ENCODE measurements around the gene USF3. TPM values are rescaled to one million over a fixed set of nuclear protein-coding genes. Genes with fewer than 3 reads are reported as not detected.

Gene USF3
- polyA plus RNA-seq, 1 donor: 14.5 TPM

DNA sequence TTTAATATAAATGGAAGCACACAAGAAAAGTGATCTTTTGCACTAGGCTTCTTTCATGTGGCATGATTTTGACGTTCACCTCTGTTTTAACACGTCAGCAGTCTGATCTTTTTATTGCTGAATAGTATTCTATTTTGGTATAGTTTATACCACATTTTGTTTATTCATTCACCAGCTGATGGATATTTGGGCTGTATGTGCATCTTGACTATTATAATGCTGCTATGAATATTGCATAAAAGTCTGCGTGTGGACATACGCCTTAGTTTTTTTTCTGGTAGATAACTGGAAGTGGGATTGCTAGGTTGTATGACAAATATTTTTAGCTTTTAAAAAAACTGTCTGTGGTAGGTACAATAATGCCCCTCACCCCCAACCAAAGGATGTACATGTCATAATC is 35.3 kb upstream of the USF3 start:
- no peaks in the 10 kb centered on the region for H3K9me3 ChIP-seq (ENCODE audit: control insufficient read depth, low read depth, low read length)
- WGBS (ENCODE audit: insufficient coverage, low lambda C conversion rate): 100% methylated on average over 2 of the region's 4 CpGs
- no peak for DNase-seq
- no peaks in the 10 kb centered on the region for H3K4me1 ChIP-seq (ENCODE audit: control insufficient read depth, insufficient read depth, low read length)
- no peak overlapping the region for H3K27ac ChIP-seq (ENCODE audit: low read length)
- H3K36me3 ChIP-seq (ENCODE audit: control insufficient read depth, insufficient read depth, low read length): peaks cover 6% of the 10 kb centered on the region
- H3K4me3 ChIP-seq (ENCODE audit: low read length): no peak overlapping the region
- H3K27me3 ChIP-seq (ENCODE audit: control insufficient read depth, insufficient read depth, low read length): no peaks in the 10 kb centered on the region

DNA sequence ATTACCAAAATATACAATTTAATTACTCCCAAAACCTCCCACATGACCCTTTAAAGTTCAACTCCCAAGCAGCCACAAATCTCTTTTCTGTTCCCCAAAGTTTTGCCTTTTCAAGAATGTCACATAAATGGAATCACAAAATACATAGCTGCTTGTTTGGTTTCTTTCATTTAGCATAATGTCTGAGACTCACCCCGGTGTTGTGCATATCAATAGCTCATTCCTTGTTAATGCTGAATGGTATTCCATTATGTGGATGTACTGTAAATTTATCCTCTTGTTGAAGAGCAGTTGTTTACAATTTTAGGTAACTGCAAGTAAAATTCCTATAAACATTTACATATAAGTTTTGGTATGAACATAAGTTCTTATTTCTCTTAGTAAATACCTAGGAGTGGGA is 34.1 kb upstream of the USF3 start:
- Histone ChIP-seq H3K9me3 (ENCODE audit: control insufficient read depth, low read depth, low read length) (no peaks in the 10 kb centered on the region), H3K4me3 (ENCODE audit: low read length) (no peak overlapping the region), H3K27me3 (ENCODE audit: control insufficient read depth, insufficient read depth, low read length) (no peaks in the 10 kb centered on the region), H3K4me1 (ENCODE audit: control insufficient read depth, insufficient read depth, low read length) (no peaks in the 10 kb centered on the region), H3K27ac (ENCODE audit: low read length) (no peak overlapping the region), H3K36me3 (ENCODE audit: control insufficient read depth, insufficient read depth, low read length) (peaks cover 6% of the 10 kb centered on the region)
- no peak for DNase-seq
- no CpG with 5 or more reads among the region's 1 CpG for WGBS (ENCODE audit: insufficient coverage, low lambda C conversion rate)

DNA sequence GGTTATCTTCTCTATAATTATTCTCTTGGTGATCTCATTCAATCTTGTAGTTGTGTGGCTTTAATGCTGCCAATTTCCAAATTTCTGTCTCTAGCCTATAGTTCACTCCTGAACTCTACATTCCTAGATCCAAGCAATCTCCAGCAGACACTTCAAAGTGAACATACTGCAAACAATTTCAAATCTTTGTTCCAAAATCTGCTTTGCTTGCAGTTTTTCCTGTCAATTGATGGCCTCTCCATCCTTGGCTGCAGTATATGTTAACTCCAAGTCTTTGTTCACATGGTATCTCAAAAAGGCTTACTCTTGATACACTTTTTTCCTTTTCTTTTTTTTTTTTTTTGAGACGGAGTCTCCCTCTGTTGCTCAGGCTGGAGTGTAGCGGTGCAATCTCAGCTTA is 32.2 kb upstream of the USF3 start:
- H3K36me3 ChIP-seq (ENCODE audit: control insufficient read depth, insufficient read depth, low read length): peaks cover 11% of the 10 kb centered on the region
- H3K27ac ChIP-seq (ENCODE audit: low read length): no peak overlapping the region
- H3K27me3 ChIP-seq (ENCODE audit: control insufficient read depth, insufficient read depth, low read length): no peaks in the 10 kb centered on the region
- no peaks in the 10 kb centered on the region for H3K4me1 ChIP-seq (ENCODE audit: control insufficient read depth, insufficient read depth, low read length)
- no peaks in the 10 kb centered on the region for H3K9me3 ChIP-seq (ENCODE audit: control insufficient read depth, low read depth, low read length)
- DNase-seq: no peak
- no peak overlapping the region for H3K4me3 ChIP-seq (ENCODE audit: low read length)
- WGBS (ENCODE audit: insufficient coverage, low lambda C conversion rate): no CpG with 5 or more reads among the region's 2 CpGs

DNA sequence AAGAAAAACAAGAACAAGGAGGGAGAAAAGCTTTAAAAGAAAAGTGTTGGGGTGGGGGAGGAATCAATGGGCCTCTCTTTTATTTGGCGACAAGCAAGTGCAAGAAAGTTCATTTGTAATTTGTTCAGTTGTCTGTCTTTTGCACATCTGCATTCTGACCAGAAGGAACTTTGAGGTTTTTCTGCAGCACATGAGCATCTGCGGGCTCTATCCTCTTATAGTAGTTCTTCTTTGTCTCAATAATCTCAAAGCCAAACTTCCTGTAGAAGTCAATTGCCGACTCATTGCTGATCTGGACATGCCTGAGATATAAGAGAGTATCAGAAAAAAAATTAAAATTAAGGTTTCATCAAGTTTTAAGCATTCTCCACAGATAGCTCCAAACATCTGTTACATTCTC is 25.2 kb upstream of the USF3 start:
- no peaks in the 10 kb centered on the region for H3K27me3 ChIP-seq (ENCODE audit: control insufficient read depth, insufficient read depth, low read length)
- no CpG with 5 or more reads among the region's 3 CpGs for WGBS (ENCODE audit: insufficient coverage, low lambda C conversion rate)
- H3K9me3 ChIP-seq (ENCODE audit: control insufficient read depth, low read depth, low read length): no peaks in the 10 kb centered on the region
- no peaks in the 10 kb centered on the region for H3K4me1 ChIP-seq (ENCODE audit: control insufficient read depth, insufficient read depth, low read length)
- peaks cover 31% of the 10 kb centered on the region for H3K36me3 ChIP-seq (ENCODE audit: control insufficient read depth, insufficient read depth, low read length)
- DNase-seq: no peak
- no peak overlapping the region for H3K4me3 ChIP-seq (ENCODE audit: low read length)
- H3K27ac ChIP-seq (ENCODE audit: low read length): no peak overlapping the region

DNA sequence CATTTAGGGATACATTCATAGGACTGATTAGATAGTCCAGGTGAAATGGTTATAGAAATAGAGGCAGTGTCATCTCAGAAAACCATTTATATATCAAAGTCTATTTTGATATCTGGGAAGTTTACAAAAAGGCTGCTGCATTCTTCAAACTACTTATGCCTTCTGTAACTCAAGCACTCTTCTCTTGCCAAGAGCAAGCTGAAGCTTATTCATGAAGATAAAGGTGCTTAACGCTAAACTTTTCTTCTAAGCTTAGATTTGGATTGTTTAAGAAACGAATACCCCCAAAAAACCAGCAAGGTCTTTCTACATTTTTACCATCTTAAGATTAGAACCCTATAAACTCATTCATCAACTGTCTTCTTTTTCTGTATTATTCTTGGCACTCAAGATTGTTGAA is 23.3 kb upstream of the USF3 start:
- peaks cover 28% of the 10 kb centered on the region for H3K36me3 ChIP-seq (ENCODE audit: control insufficient read depth, insufficient read depth, low read length)
- WGBS (ENCODE audit: insufficient coverage, low lambda C conversion rate): 95% methylated on average over 2 of the region's 2 CpGs
- no peak overlapping the region for H3K27ac ChIP-seq (ENCODE audit: low read length)
- DNase-seq: no peak
- H3K27me3 ChIP-seq (ENCODE audit: control insufficient read depth, insufficient read depth, low read length): no peaks in the 10 kb centered on the region
- H3K4me1 ChIP-seq (ENCODE audit: control insufficient read depth, insufficient read depth, low read length): no peaks in the 10 kb centered on the region
- no peaks in the 10 kb centered on the region for H3K9me3 ChIP-seq (ENCODE audit: control insufficient read depth, low read depth, low read length)
- H3K4me3 ChIP-seq (ENCODE audit: low read length): no peak overlapping the region

DNA sequence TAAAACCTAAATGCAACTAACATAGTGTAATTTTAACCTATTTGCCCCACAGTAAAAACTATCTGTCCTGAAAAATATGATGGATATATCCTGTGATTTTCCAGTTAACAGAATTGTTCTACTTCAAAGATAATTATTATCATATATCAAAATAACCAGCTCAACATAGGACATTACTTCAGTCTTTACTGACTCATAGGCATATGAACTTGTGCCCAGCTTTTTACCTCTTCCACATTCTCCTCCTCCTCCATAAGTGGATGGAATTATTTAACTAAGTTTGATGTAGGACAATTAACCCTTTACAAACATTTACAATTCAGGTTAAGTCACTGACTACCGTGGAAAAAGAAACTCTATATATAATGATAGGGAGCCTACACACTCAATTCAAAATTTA is 22.9 kb upstream of the USF3 start:
- Histone ChIP-seq H3K4me1 (ENCODE audit: control insufficient read depth, insufficient read depth, low read length) (no peaks in the 10 kb centered on the region), H3K27ac (ENCODE audit: low read length) (no peak overlapping the region), H3K27me3 (ENCODE audit: control insufficient read depth, insufficient read depth, low read length) (no peaks in the 10 kb centered on the region), H3K36me3 (ENCODE audit: control insufficient read depth, insufficient read depth, low read length) (peaks cover 26% of the 10 kb centered on the region), H3K9me3 (ENCODE audit: control insufficient read depth, low read depth, low read length) (no peaks in the 10 kb centered on the region), H3K4me3 (ENCODE audit: low read length) (no peak overlapping the region)
- DNase-seq: no peak
- no CpG with 5 or more reads among the region's 1 CpG for WGBS (ENCODE audit: insufficient coverage, low lambda C conversion rate)

DNA sequence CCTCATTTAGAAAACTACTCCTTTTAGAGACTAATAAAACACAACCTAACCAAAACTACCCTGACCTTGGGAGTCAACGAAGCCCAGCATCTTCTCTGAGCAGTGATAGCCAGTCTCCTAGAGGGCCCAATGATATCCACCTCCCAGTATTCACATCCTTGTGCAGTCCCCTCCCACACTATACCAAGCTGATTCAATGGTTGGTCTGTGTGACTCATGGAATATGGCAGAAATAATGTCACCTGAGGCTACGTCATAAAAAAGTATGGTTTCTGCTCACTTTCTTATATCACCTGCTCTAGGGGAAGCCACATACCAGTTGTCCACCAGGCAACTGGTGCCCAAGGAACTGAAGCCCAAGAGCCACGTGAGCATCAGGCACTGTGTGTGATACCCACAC is 21.4 kb upstream of the USF3 start:
- no CpG with 5 or more reads among the region's 3 CpGs for WGBS (ENCODE audit: insufficient coverage, low lambda C conversion rate)
- Histone ChIP-seq H3K9me3 (ENCODE audit: control insufficient read depth, low read depth, low read length) (no peaks in the 10 kb centered on the region), H3K27me3 (ENCODE audit: control insufficient read depth, insufficient read depth, low read length) (no peaks in the 10 kb centered on the region)

DNA sequence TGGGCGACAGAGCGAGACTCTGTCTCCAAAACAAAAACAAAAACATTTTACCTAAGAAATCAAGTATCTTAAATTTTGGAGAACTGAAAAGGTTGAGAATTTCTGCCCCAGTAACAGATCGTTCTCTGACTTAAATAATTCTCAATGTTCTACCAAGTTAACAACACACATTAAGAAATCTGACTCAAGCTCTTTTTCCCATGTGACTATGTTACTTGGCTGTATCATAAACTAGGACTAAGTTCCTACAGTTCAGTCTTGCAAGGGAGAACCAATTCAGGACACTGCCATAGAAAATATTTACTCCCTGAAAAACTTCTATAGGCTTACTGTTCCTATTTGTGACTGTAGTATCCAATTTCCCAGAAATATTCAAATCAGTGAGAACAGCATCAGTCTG is 20.9 kb upstream of the USF3 start:
- Histone ChIP-seq H3K9me3 (ENCODE audit: control insufficient read depth, low read depth, low read length) (no peaks in the 10 kb centered on the region), H3K27me3 (ENCODE audit: control insufficient read depth, insufficient read depth, low read length) (no peaks in the 10 kb centered on the region), H3K4me1 (ENCODE audit: control insufficient read depth, insufficient read depth, low read length) (no peaks in the 10 kb centered on the region), H3K4me3 (ENCODE audit: low read length) (no peak overlapping the region), H3K36me3 (ENCODE audit: control insufficient read depth, insufficient read depth, low read length) (peaks cover 24% of the 10 kb centered on the region), H3K27ac (ENCODE audit: low read length) (no peak overlapping the region)
- no CpG with 5 or more reads among the region's 3 CpGs for WGBS (ENCODE audit: insufficient coverage, low lambda C conversion rate)
- no peak for DNase-seq

More for the DNA sequence above, 21.4 kb upstream of the USF3 start:
- H3K27ac ChIP-seq (ENCODE audit: low read length): no peak overlapping the region
- no peaks in the 10 kb centered on the region for H3K4me1 ChIP-seq (ENCODE audit: control insufficient read depth, insufficient read depth, low read length)
- no peak for DNase-seq
- H3K4me3 ChIP-seq (ENCODE audit: low read length): no peak overlapping the region
- peaks cover 26% of the 10 kb centered on the region for H3K36me3 ChIP-seq (ENCODE audit: control insufficient read depth, insufficient read depth, low read length)

DNA sequence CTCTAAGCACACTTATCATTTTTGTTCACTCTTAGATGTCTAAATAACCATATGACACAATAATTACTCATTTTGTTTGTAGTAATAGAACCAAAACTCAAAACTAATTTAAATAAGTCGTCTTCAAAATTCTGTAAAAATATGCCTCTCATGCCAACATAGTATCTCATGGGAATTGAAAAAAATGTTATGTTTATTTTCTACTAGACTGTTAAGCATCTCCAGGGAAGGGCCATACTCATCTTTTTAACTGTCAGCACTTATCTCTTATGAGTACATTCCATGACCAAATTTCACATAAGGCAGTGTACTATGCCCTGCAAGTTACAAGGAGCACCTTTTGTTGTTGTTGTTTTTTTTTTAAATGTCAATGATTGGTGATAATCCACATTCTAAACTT is 18.3 kb upstream of the USF3 start:
- 60% methylated on average over 1 of the region's 1 CpG for WGBS (ENCODE audit: insufficient coverage, low lambda C conversion rate)
- Histone ChIP-seq H3K36me3 (ENCODE audit: control insufficient read depth, insufficient read depth, low read length) (peaks cover 6% of the 10 kb centered on the region), H3K9me3 (ENCODE audit: control insufficient read depth, low read depth, low read length) (no peaks in the 10 kb centered on the region), H3K27ac (ENCODE audit: low read length) (no peak overlapping the region), H3K27me3 (ENCODE audit: control insufficient read depth, insufficient read depth, low read length) (no peaks in the 10 kb centered on the region), H3K4me3 (ENCODE audit: low read length) (no peak overlapping the region), H3K4me1 (ENCODE audit: control insufficient read depth, insufficient read depth, low read length) (no peaks in the 10 kb centered on the region)
- no peak for DNase-seq

DNA sequence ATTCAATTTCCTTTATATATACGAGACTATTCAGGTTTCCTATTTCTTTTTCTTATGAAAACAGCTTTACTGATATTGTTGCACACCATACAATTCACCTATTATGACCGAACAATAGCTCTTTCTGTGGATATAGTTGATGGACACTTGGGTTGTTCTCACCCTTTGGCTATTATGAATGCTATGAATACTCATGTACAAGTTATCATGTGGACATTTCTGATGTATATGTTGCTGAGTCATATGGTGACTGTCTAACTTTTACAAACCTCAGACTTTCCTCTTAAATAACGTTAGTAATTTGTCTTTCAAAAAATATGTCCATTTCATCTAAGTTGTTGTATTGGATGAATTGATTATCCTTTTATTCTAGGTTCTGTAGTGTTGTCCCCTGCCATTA is 15.7 kb upstream of the USF3 start:
- Histone ChIP-seq H3K4me3 (ENCODE audit: low read length) (no peak overlapping the region), H3K27ac (ENCODE audit: low read length) (no peak overlapping the region), H3K4me1 (ENCODE audit: control insufficient read depth, insufficient read depth, low read length) (no peaks in the 10 kb centered on the region), H3K36me3 (ENCODE audit: control insufficient read depth, insufficient read depth, low read length) (no peaks in the 10 kb centered on the region), H3K9me3 (ENCODE audit: control insufficient read depth, low read depth, low read length) (no peaks in the 10 kb centered on the region), H3K27me3 (ENCODE audit: control insufficient read depth, insufficient read depth, low read length) (no peaks in the 10 kb centered on the region)
- 65% methylated on average over 2 of the region's 3 CpGs for WGBS (ENCODE audit: insufficient coverage, low lambda C conversion rate)
- DNase-seq: no peak

DNA sequence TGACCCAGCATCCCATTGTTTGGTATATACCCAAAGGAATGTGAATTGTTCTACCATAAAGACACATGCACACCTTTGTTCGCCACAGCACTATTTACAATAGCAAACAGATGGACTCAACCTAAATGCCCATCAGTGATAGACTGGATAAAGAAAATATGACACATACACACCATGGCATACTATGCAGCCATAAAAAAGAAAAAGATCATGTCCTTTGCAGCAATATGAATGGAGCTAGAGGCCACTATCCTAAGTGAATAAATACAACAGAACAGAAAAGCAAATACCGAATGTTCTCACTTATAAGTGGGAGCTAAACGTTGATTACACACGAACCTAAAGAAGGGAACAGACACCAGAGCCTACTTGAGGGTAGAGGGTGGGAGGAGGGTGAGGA is 11.4 kb upstream of the USF3 start:
- H3K27me3 ChIP-seq (ENCODE audit: control insufficient read depth, insufficient read depth, low read length): no peaks in the 10 kb centered on the region
- WGBS (ENCODE audit: insufficient coverage, low lambda C conversion rate): 96% methylated on average over 3 of the region's 4 CpGs
- H3K4me3 ChIP-seq (ENCODE audit: low read length): no peak overlapping the region
- no peak for DNase-seq
- H3K4me1 ChIP-seq (ENCODE audit: control insufficient read depth, insufficient read depth, low read length): no peaks in the 10 kb centered on the region
- H3K9me3 ChIP-seq (ENCODE audit: control insufficient read depth, low read depth, low read length): no peaks in the 10 kb centered on the region
- no peaks in the 10 kb centered on the region for H3K36me3 ChIP-seq (ENCODE audit: control insufficient read depth, insufficient read depth, low read length)
- H3K27ac ChIP-seq (ENCODE audit: low read length): no peak overlapping the region

All from large intestine (tissue), 3 donors.